ENCODE measurements around the gene SEC14L2. TPM values are rescaled to one million over a fixed set of nuclear protein-coding genes. Genes with fewer than 3 reads are reported as not detected.

The SEC14L2 gene
- total RNA-seq, 1 donor from 2014 or later: 3.0 TPM

DNA sequence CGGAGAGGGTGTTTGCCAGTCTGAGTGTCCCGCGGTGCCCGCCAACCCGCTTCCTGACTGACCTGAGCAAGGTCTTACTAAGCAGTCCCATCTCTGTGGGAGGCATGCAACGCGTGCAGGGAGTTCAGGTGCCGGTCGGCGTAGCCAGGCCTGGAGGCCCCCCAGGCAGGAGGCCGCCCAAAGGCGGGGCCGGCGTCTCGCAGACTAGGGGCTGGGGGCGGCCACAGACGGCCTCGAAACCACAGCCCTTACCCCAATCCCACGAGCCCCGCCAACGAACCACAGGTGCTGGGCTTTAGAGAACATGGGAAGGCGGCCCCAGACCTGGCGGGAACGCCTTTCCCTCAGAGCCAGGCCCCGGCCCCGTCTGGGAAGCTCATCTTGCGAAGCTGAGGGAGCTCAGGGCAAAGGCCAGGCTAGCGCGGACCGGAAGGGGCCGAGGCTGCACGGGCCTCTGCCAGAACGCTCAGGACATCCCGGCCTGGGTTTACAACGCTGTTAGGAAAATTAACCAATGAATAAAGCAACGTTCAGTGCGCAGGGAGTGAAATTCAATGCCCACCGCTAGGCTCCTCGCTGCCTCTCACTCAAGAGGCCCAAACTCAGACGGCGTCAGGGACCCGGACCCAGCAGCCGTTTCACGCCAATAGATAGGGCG, 26.6 kb downstream of the SEC14L2 start:
- no peaks in the 10 kb centered on the region for H3K9me3 ChIP-seq
- H3K27me3 ChIP-seq: no peaks in the 10 kb centered on the region
- H3K4me3 ChIP-seq: peak overlapping the region; percentile 57 to 86
- H3K36me3 ChIP-seq: peaks cover 3 to 8% of the 10 kb centered on the region in 2 donors
- DNase-seq (ENCODE audit: low spot score in 2 of 2): peak; percentile 29 to 84
- TF ChIP-seq, protein P1, sequence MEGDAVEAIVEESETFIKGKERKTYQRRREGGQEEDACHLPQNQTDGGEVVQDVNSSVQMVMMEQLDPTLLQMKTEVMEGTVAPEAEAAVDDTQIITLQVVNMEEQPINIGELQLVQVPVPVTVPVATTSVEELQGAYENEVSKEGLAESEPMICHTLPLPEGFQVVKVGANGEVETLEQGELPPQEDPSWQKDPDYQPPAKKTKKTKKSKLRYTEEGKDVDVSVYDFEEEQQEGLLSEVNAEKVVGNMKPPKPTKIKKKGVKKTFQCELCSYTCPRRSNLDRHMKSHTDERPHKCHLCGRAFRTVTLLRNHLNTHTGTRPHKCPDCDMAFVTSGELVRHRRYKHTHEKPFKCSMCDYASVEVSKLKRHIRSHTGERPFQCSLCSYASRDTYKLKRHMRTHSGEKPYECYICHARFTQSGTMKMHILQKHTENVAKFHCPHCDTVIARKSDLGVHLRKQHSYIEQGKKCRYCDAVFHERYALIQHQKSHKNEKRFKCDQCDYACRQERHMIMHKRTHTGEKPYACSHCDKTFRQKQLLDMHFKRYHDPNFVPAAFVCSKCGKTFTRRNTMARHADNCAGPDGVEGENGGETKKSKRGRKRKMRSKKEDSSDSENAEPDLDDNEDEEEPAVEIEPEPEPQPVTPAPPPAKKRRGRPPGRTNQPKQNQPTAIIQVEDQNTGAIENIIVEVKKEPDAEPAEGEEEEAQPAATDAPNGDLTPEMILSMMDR (IDR thresholded peaks at IDR 0.05): peak in 1 of 3 experiments; percentile 6
- H3K27ac ChIP-seq: peak overlapping the region; percentile 98
- peaks cover 14 to 35% of the 10 kb centered on the region in 2 donors for H3K4me1 ChIP-seq
- intact Hi-C loops (cut with DNase I): loop anchor here (1.0 to 10.0 kb wide), 7 partner anchors 26 to 1156 kb away; partner anchors contain the start of genes EWSR1, NF2, PES1 and PIK3IP1

DNA sequence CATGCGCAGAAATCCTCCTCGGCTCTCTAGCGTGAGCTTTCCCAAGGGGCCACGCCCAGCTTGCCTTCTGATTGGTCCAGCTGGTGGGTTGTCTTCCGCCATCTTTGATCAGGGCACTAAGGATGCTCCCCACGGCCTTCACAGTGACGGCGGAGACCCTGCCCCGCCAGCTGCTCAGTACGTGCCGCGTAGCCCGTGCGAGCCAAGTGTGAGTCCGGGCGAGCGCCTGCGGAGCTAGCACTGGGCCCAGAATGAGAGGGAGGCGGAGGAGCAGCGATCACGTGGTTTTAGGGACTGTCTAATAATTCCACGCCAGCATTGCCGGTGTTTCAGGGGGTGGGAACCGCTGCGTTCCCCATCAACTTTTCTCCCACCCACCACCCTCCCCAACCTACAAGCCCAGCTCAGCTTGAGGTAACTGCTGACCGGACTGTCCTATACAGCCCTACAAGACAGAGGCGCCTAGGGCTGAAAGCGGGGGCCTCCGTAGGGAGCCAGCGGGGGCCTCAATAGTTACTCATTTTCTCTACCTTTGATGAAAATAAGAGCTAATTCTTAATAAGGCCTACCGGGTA, 27.2 kb downstream of the SEC14L2 start:
- intact Hi-C loops (cut with DNase I): loop anchor here (1.0 to 10.0 kb wide), 9 partner anchors 27 to 1157 kb away; partner anchors contain the start of genes EWSR1, NF2, PES1 and PIK3IP1
- H3K4me1 ChIP-seq: peaks cover 14 to 35% of the 10 kb centered on the region in 2 donors

DNA sequence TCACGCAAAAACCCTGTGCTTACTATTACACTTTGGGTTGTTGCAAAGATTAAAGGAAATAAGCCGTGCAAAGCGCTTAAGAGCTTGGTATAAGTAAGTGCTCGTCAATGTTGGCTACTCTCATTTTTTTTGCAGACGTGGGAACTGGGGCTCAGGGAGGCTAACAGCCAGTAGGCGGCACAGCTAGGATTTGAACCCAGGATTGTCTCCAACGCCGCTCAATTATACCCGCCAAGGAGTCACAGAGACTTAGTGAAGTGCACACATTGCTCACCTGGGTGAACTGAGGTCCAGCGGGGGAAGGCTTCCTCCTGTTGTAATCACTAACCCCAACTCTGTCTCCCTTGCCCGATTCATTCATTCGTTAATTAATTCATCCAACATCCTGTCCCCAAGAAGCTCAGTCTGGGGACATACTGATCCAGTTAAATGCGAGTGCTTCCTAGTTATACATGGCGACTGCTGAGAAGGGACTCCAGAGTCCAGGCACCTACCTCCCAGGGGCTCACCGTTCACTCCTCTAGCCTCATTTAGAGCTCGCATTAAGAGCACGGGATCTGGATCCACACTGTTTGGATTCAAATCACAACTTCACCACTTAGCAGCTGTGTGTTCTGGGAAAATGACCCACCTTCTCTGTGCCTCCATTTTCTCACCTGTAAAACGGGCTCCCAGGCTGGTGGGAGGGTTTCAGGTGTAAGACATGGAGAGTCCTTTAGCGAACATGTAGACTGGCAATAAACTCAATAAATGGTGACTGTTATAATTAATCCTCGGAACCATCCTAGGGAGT, 27.9 kb downstream of the SEC14L2 start:
- TF ChIP-seq, protein P1 (IDR thresholded peaks at IDR 0.05): no peak
- peak overlapping the region; percentile 98 for H3K27ac ChIP-seq
- DNase-seq (ENCODE audit: low spot score in 2 of 2): no peak
- intact Hi-C loops (cut with DNase I): loop anchor here (1.0 to 10.0 kb wide), 7 partner anchors 38 to 1157 kb away; partner anchors contain the start of genes EWSR1, NF2, PIK3IP1 and RHBDD3
- H3K4me3 ChIP-seq: peak overlapping the region; percentile 63 to 86
- H3K36me3 ChIP-seq: no peaks in the 10 kb centered on the region
- peaks cover 14 to 35% of the 10 kb centered on the region in 2 donors for H3K4me1 ChIP-seq
- H3K27me3 ChIP-seq: no peaks in the 10 kb centered on the region
- no peaks in the 10 kb centered on the region for H3K9me3 ChIP-seq

More for the DNA sequence above, 27.2 kb downstream of the SEC14L2 start:
- TF ChIP-seq, protein P1 (IDR thresholded peaks at IDR 0.05): no peak
- Histone ChIP-seq H3K4me3 (peak overlapping the region; percentile 57 to 86), H3K36me3 (peaks cover 0 to 2% of the 10 kb centered on the region in 2 donors), H3K9me3 (no peaks in the 10 kb centered on the region), H3K27ac (peak overlapping the region; percentile 98), H3K27me3 (no peaks in the 10 kb centered on the region)
- peak; percentile 98 to 100 for DNase-seq (ENCODE audit: low spot score in 2 of 2)

DNA sequence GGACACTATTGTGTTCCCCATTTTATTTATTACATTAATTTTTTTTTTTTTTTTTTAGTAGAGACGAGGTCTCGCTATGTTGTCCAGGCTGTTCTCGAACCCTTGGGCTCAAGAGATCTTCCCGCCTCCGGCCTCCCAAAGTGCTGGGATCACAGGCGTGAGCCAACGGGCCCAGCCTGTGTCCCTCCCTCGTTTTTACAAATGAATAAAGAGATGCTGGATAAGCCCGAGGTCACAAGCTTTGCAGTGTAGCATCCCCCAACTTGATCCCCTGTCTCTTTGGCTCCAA, 28.5 kb downstream of the SEC14L2 start:
- DNase-seq (ENCODE audit: low spot score in 2 of 2): no peak
- Histone ChIP-seq H3K27ac (peak overlapping the region; percentile 66 to 80), H3K9me3 (no peaks in the 10 kb centered on the region), H3K4me1 (peaks cover 14 to 31% of the 10 kb centered on the region in 2 donors), H3K27me3 (no peaks in the 10 kb centered on the region), H3K4me3 (peak overlapping the region; percentile 63 to 86), H3K36me3 (no peaks in the 10 kb centered on the region)
- TF ChIP-seq, protein P1 (IDR thresholded peaks at IDR 0.05): no peak
- intact Hi-C loops (cut with DNase I): loop anchor here (2.0 to 10.0 kb wide), 3 partner anchors 38 to 820 kb away; partner anchors contain the start of genes NF2, RNF215 and SELENOM

DNA sequence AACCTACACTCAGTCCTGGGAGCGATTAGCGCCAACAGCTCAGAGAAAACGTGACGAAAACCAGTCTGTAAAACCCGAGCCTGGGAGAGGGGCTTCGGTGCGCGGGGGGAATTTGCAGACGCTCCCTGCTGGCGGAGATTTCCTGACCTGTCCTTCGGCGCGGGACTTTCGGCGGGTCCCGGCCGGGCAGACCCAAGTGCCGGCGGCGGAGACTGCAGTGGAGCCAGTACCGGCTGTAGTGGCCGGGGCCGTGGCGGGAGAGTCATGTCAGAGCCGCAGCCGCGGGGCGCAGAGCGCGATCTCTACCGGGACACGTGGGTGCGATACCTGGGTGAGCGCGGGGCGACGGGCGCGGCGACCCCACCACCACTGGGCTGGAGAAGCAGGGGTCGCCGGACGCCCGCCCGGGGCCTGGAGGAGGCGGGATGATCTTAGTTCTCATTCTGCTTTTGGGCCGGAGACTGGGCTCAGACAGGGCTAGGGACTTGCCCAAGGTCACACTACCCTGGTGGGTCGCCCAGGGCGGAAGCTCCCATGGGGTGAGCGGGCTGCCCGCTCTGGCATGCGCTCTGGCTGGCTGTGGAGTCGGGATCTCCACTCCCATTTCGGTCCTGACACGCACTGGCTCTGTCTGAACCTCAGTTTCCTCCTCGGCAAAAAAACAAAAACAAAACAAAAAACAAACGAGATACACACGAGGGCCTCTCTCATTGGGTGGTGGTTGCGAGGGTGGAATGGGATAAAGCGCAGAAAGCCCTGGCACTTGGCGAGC, 29.0 kb downstream of the SEC14L2 start, which contains the start of gene MTFP1:
Gene MTFP1 (plus strand): TSS at position 153 of the 772 bp plus-strand sequence. CDS start 112 bp downstream, at position 265.
- TF ChIP-seq, protein P1 (IDR thresholded peaks at IDR 0.05): no peak
- Histone ChIP-seq H3K9me3 (no peaks in the 10 kb centered on the region), H3K27ac (peak within 1 kb of the TSS; percentile 98), H3K4me1 (peaks cover 14 to 29% of the 10 kb centered on the region in 2 donors), H3K36me3 (no peaks in the 10 kb centered on the region), H3K4me3 (peak within 1 kb of the TSS; percentile 63 to 86), H3K27me3 (no peaks in the 10 kb centered on the region)
- intact Hi-C loops (cut with DNase I): loop anchor here (1.0 to 10.0 kb wide), 4 partner anchors 39 to 821 kb away; partner anchors contain the start of genes NF2, RNF215 and SELENOM
- peak in 1 of 2 donors; percentile 73 for DNase-seq (ENCODE audit: low spot score in 2 of 2)
